ENCODE results near the gene KSR1.
"Not testable (repeated sequence)": the region's sequence is repeated elsewhere in the genome, so short reads cannot be mapped to it uniquely, and the experiment has no call there.

The KSR1 gene

DNA sequence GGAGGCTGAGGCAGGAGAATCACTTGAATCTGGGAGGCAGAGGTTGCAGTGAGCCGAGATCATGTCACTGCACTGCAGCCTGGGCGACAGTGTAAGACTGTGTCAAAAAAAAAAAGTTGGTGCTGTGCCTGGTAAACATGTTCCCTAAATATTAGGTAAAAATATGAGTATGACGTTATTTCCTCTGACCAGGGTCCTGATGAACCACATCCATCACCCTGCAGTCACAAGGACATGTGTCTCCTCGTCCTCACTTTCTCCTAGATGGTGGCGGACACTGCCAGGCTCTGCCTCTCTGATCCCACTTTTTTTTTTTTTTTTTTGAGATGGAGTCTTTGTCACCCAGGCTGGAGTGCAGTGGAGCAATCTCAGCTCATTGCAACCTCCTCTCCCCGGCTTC lies 203.4 kb downstream of the KSR1 start:
- TF ChIP-seq CTCF (IDR thresholded peaks at IDR 0.05; ENCODE audit: low read depth, low read length, missing control alignments) = no peak
- no peak overlapping the region for H3K4me3 ChIP-seq (replicated peaks; ENCODE audit: low read depth, low read length)
- DNase-seq (ENCODE audit: extremely low read depth, low read depth) = no peak

GRCh38 chr17:27660436-27660835 lies 204.2 kb downstream of the KSR1 start:
- H3K4me3 ChIP-seq (replicated peaks; ENCODE audit: low read depth, low read length) = no peak overlapping the region
- no peak for DNase-seq (ENCODE audit: extremely low read depth, low read depth)
- TF ChIP-seq CTCF (IDR thresholded peaks at IDR 0.05; ENCODE audit: low read depth, low read length, missing control alignments) = no peak

GRCh38 chr17:27663936-27664605 lies 207.8 kb downstream of the KSR1 start:
- H3K4me3 ChIP-seq (replicated peaks; ENCODE audit: low read depth, low read length) = no peak overlapping the region
- no peak for DNase-seq (ENCODE audit: extremely low read depth, low read depth)
- no peak for TF ChIP-seq CTCF (IDR thresholded peaks at IDR 0.05; ENCODE audit: low read depth, low read length, missing control alignments)

- no peak for TF ChIP-seq CTCF (IDR thresholded peaks at IDR 0.05; ENCODE audit: low read depth, low read length, missing control alignments)
- H3K4me3 ChIP-seq (replicated peaks; ENCODE audit: low read depth, low read length) = no peak overlapping the region
Observed at GRCh38 chr17:27664606-27664965, 208.3 kb downstream of the KSR1 start.

GRCh38 chr17:27665549-27665948 lies 209.3 kb downstream of the KSR1 start:
- no peak for TF ChIP-seq CTCF (IDR thresholded peaks at IDR 0.05; ENCODE audit: low read depth, low read length, missing control alignments)
- DNase-seq (ENCODE audit: extremely low read depth, low read depth) = no peak
- no peak overlapping the region for H3K4me3 ChIP-seq (replicated peaks; ENCODE audit: low read depth, low read length)

More at GRCh38 chr17:27664606-27664965, 208.3 kb downstream of the KSR1 start:
- no peak for DNase-seq (ENCODE audit: extremely low read depth, low read depth)

DNA sequence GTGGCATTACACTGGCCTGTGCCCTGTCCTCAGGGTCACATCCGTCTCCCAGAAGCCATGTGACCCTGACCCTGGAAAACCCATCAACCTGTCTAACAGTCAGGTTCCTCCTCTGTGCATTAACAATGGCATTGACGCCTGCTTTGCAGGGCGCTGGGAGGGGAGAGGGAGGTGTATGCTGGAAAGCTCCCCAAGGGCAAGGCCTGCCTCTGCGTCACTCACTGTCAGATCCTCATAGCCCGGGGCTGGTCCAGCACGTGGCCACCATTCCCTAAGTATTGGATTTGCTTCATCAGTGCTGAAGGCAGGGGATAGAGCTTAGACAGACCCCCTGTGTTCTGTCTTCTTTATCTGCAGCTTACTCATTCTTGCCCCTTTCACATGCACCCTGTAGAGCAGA lies 210.0 kb downstream of the KSR1 start:
- not testable (repeated sequence) for DNase-seq (ENCODE audit: extremely low read depth, low read depth); H3K4me3 ChIP-seq (replicated peaks; ENCODE audit: low read depth, low read length)

- no peak overlapping the region for H3K4me3 ChIP-seq (replicated peaks; ENCODE audit: low read depth, low read length)
- TF ChIP-seq CTCF (IDR thresholded peaks at IDR 0.05; ENCODE audit: low read depth, low read length, missing control alignments) = no peak
- no peak for DNase-seq (ENCODE audit: extremely low read depth, low read depth)
Observed at GRCh38 chr17:27666831-27667560, 210.7 kb downstream of the KSR1 start.
